Measurements from ENCODE around the gene MACROD2.

The MACROD2 gene

DNA sequence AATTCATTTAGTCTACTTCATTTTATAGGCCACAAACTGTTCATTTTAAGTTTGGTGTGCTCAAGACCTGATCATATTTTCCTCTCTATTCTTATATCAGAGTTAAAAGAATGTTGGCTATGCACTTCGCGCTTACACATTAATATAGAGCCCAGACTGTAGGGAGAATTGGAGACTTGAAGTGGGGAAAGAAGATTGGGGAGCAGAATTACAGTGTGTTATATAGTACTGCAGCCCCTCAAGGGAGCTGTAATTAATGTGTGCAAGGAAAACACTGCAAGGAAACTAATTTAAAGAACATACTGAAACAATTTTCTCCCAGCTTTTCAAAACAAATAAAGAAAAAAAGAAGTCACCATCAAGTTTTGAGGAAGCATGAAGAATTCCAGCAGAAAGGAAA lies 914.8 kb downstream of the MACROD2 start:
- no peak for TF ChIP-seq SIN3A (IDR thresholded peaks at IDR 0.05; ENCODE audit: borderline replicate concordance, insufficient read depth, low read length)
- no peak for TF ChIP-seq FOXP2 (optimal IDR thresholded peaks at IDR 0.05; ENCODE audit: borderline replicate concordance, extremely low read depth, extremely low read length, insufficient read depth)
- no peak for TF ChIP-seq POLR2AphosphoS5 (IDR thresholded peaks at IDR 0.05; ENCODE audit: low read depth, low read length)
- no peak for TF ChIP-seq TAF1 (IDR thresholded peaks at IDR 0.05; ENCODE audit: borderline replicate concordance, insufficient read depth, low read length)
- no peak for TF ChIP-seq REST (IDR thresholded peaks at IDR 0.05; ENCODE audit: insufficient read depth in 1 of 2, low read depth in 2 of 2, low read length in 2 of 2)

- TF ChIP-seq SIN3A (IDR thresholded peaks at IDR 0.05; ENCODE audit: borderline replicate concordance, insufficient read depth, low read length) (no peak), REST (IDR thresholded peaks at IDR 0.05; ENCODE audit: insufficient read depth in 1 of 2, low read depth in 2 of 2, low read length in 2 of 2) (no peak), TAF1 (IDR thresholded peaks at IDR 0.05; ENCODE audit: borderline replicate concordance, insufficient read depth, low read length) (no peak), POLR2AphosphoS5 (IDR thresholded peaks at IDR 0.05; ENCODE audit: low read depth, low read length) (no peak), FOXP2 (optimal IDR thresholded peaks at IDR 0.05; ENCODE audit: borderline replicate concordance, extremely low read depth, extremely low read length, insufficient read depth) (no peak)
These were observed 918.7 kb downstream of the MACROD2 start for GRCh38 chr20:14913896-14914620.

DNA sequence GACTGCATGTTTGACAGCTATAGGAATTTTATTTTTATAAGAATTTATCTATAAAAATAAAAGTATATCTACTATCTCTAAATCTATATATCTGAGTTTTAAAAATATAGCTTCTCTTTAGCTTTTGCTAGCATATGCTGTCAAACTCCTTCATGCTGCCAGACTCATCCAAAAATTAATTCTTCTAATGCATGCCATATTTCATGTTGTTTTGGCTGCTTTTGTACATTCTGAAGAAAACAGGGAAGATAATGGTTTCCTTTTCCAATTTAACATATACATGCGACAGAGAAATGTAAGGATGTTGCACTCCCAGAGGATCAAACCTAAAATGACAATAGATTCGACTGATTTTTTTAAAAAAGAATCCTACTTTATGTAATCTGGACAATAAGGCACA lies 919.3 kb downstream of the MACROD2 start:
- TF ChIP-seq SIN3A (IDR thresholded peaks at IDR 0.05; ENCODE audit: borderline replicate concordance, insufficient read depth, low read length), result no peak
- no peak for TF ChIP-seq POLR2AphosphoS5 (IDR thresholded peaks at IDR 0.05; ENCODE audit: low read depth, low read length)
- no peak for TF ChIP-seq FOXP2 (optimal IDR thresholded peaks at IDR 0.05; ENCODE audit: borderline replicate concordance, extremely low read depth, extremely low read length, insufficient read depth)
- no peak for TF ChIP-seq TAF1 (IDR thresholded peaks at IDR 0.05; ENCODE audit: borderline replicate concordance, insufficient read depth, low read length)
- TF ChIP-seq REST (IDR thresholded peaks at IDR 0.05; ENCODE audit: insufficient read depth in 1 of 2, low read depth in 2 of 2, low read length in 2 of 2), result no peak

DNA sequence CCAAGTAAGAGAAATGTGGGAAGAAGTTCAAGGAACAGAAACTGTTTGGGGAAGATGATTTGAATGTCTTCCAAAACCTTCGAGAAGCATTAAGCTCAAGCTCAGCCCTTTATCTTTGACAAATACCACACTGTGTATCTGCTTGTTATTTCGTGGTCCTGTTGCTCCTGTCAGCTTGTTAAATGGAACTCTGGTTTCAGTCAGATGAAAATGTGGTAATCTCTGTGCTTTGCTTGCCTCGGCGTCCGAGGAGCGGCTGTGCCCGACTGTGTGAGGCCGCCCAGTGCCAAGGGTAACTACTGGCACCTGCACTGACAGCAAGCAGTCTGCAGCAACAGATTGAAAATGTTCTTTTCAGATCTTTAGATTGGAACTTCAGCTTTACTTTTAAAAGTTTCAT lies 920.0 kb downstream of the MACROD2 start:
- TF ChIP-seq SIN3A (IDR thresholded peaks at IDR 0.05; ENCODE audit: borderline replicate concordance, insufficient read depth, low read length), result no peak

- no peak for TF ChIP-seq TAF1 (IDR thresholded peaks at IDR 0.05; ENCODE audit: borderline replicate concordance, insufficient read depth, low read length)
- TF ChIP-seq FOXP2 (optimal IDR thresholded peaks at IDR 0.05; ENCODE audit: borderline replicate concordance, extremely low read depth, extremely low read length, insufficient read depth), result no peak
These were observed 921.1 kb downstream of the MACROD2 start for GRCh38 chr20:14916360-14916920.

DNA sequence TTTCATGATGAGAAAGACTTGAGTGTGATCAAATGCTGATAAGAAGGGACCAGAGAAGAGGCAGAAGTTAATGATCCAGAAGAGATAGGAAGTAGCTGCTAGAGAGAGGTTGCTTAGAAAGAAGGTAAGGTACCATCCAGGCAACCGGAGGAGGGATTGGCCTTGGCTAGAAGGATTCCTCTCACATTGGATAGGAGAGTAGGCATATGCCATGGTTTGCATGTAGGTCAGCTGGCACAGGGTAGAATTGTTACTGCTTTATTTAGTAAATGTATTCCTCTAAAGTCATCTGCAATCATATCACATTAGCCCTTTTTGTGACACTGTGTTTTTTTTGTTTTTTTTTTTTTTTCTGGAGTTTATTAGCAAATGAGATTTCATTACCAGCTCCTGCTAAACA lies 923.0 kb downstream of the MACROD2 start:
- no peak for TF ChIP-seq REST (IDR thresholded peaks at IDR 0.05; ENCODE audit: insufficient read depth in 1 of 2, low read depth in 2 of 2, low read length in 2 of 2)
- no peak for TF ChIP-seq SIN3A (IDR thresholded peaks at IDR 0.05; ENCODE audit: borderline replicate concordance, insufficient read depth, low read length)
- no peak for TF ChIP-seq TAF1 (IDR thresholded peaks at IDR 0.05; ENCODE audit: borderline replicate concordance, insufficient read depth, low read length)
- TF ChIP-seq FOXP2 (optimal IDR thresholded peaks at IDR 0.05; ENCODE audit: borderline replicate concordance, extremely low read depth, extremely low read length, insufficient read depth), result no peak
- TF ChIP-seq POLR2AphosphoS5 (IDR thresholded peaks at IDR 0.05; ENCODE audit: low read depth, low read length), result no peak
